Mesodermal cell (in vitro differentiated cells): ENCODE measurements around the gene SLC17A9.
A peak's percentile ranks its signal among the peaks of the same experiment; 100 is the strongest.

ENCODE experiments used
- H3K27ac ChIP-seq: 2 replicates; pipeline ENCODE4 v1.7.0; 2013; ENCODE audit warnings: mild to moderate bottlenecking, low read depth, low read length, moderate library complexity; ENCODE audit not compliant: severe bottlenecking
- H3K36me3 ChIP-seq: 2 replicates; pipeline ENCODE4 v1.7.1; 2013; ENCODE audit warnings: mild to moderate bottlenecking, low read length, moderate library complexity; ENCODE audit not compliant: control insufficient read depth, insufficient read depth
- H3K4me1 ChIP-seq: one replicate; pipeline ENCODE4 v1.7.1; 2013; ENCODE audit warnings: mild to moderate bottlenecking, low read length; ENCODE audit not compliant: insufficient read depth, control insufficient read depth, poor library complexity, severe bottlenecking
- H3K4me3 ChIP-seq: 2 replicates; pipeline ENCODE4 v1.7.0; 2013; ENCODE audit warnings: low read length, control low read depth, mild to moderate bottlenecking; ENCODE audit not compliant: insufficient read depth, poor library complexity, severe bottlenecking; ENCODE audit errors: extremely low read depth
- H3K9me3 ChIP-seq: 2 replicates; pipeline ENCODE4 v1.7.1; 2013; ENCODE audit warnings: mild to moderate bottlenecking, low read length, moderate library complexity; ENCODE audit not compliant: control insufficient read depth
- WGBS, 2 experiments: methylation state at CpG; one replicate each; pipeline ENCODE4 v1.1.5; 2013; ENCODE audit warnings: missing lambda C conversion rate in 2 of 2; ENCODE audit not compliant: insufficient coverage in 2 of 2; 5-methylcytosine and 5-hydroxymethylcytosine counted together

Gene SLC17A9

GRCh38 chr20:62951896-62952372 is 575 bp upstream of the SLC17A9 start:
- 94% methylated on average over 6 to 8 of the region's 8 CpGs for WGBS, 2 experiments
- Histone ChIP-seq H3K9me3 (no peaks in the 10 kb centered on the region), H3K27ac (no peak overlapping the region), H3K36me3 (peaks cover 39% of the 10 kb centered on the region), H3K4me3 (no peak overlapping the region), H3K4me1 (peaks cover 19% of the 10 kb centered on the region)

GRCh38 chr20:62952968-62953838 is 694 bp downstream of the SLC17A9 start:
- 73 to 74% methylated on average over 13 to 18 of the region's 19 CpGs for WGBS, 2 experiments
- Histone ChIP-seq H3K4me1 (peaks cover 19% of the 10 kb centered on the region), H3K4me3 (peak overlapping the region; percentile 19), H3K36me3 (peaks cover 26% of the 10 kb centered on the region), H3K9me3 (no peaks in the 10 kb centered on the region), H3K27ac (peak overlapping the region; percentile 73)

GRCh38 chr20:62953839-62954703 is 1.6 kb downstream of the SLC17A9 start:
- no peaks in the 10 kb centered on the region for H3K9me3 ChIP-seq
- peaks cover 19% of the 10 kb centered on the region for H3K4me1 ChIP-seq
- H3K36me3 ChIP-seq = peaks cover 17% of the 10 kb centered on the region
- no peak overlapping the region for H3K4me3 ChIP-seq
- H3K27ac ChIP-seq = peak overlapping the region; percentile 73
- 24 to 26% methylated on average over 26 to 31 of the region's 32 CpGs for WGBS, 2 experiments

- WGBS, 2 experiments = 76 to 86% methylated on average over 18 to 23 of the region's 23 CpGs
- peaks cover 19% of the 10 kb centered on the region for H3K4me1 ChIP-seq
- H3K36me3 ChIP-seq = peaks cover under 1% of the 10 kb centered on the region
- H3K27ac ChIP-seq = no peak overlapping the region
- H3K9me3 ChIP-seq = no peaks in the 10 kb centered on the region
- no peak overlapping the region for H3K4me3 ChIP-seq
These were observed 3.2 kb downstream of the SLC17A9 start for GRCh38 chr20:62955519-62956386.

- Histone ChIP-seq H3K36me3 (no peaks in the 10 kb centered on the region), H3K9me3 (no peaks in the 10 kb centered on the region), H3K27ac (no peak overlapping the region), H3K4me1 (peaks cover 19% of the 10 kb centered on the region), H3K4me3 (no peak overlapping the region)
- 86 to 98% methylated on average over 20 to 25 of the region's 25 CpGs for WGBS, 2 experiments
These were observed 4.1 kb downstream of the SLC17A9 start for GRCh38 chr20:62956387-62957135.

GRCh38 chr20:62957136-62958117 is 4.9 kb downstream of the SLC17A9 start:
- WGBS, 2 experiments = 95 to 97% methylated on average over 32 to 34 of the region's 36 CpGs

GRCh38 chr20:62958388-62959100 is 6.0 kb downstream of the SLC17A9 start:
- H3K27ac ChIP-seq = no peak overlapping the region
- WGBS, 2 experiments = 84 to 93% methylated on average over 3 to 6 of the region's 10 CpGs
- H3K9me3 ChIP-seq = no peaks in the 10 kb centered on the region
- H3K4me1 ChIP-seq = peaks cover 16% of the 10 kb centered on the region
- H3K36me3 ChIP-seq = no peaks in the 10 kb centered on the region
- H3K4me3 ChIP-seq = no peak overlapping the region

More at GRCh38 chr20:62957136-62958117, 4.9 kb downstream of the SLC17A9 start:
- Histone ChIP-seq H3K4me1 (peaks cover 19% of the 10 kb centered on the region), H3K9me3 (no peaks in the 10 kb centered on the region), H3K4me3 (no peak overlapping the region), H3K36me3 (no peaks in the 10 kb centered on the region), H3K27ac (no peak overlapping the region)

- Histone ChIP-seq H3K27ac (no peak overlapping the region), H3K9me3 (no peaks in the 10 kb centered on the region), H3K36me3 (no peaks in the 10 kb centered on the region), H3K4me1 (peaks cover 10% of the 10 kb centered on the region), H3K4me3 (no peak overlapping the region)
- 88 to 92% methylated on average over 36 to 42 of the region's 43 CpGs for WGBS, 2 experiments
These were observed 6.8 kb downstream of the SLC17A9 start for GRCh38 chr20:62959101-62959971.
